ENCODE results near the gene FOXC1. TPM values are rescaled to one million over a fixed set of nuclear protein-coding genes. Genes with fewer than 3 reads are reported as not detected.
A peak's percentile ranks its signal among the peaks of the same experiment; 100 is the strongest.

Gene FOXC1
- total and polyA plus RNA-seq, 9 of the 15 experiments (the other 6 are each of a cell fraction or from before 2014, with no cell fraction given) = not detected

GRCh38 chr6:1596088-1596852 lies 13.4 kb upstream of the FOXC1 start:
- no TSS peak for BruUV-seq (replicated peaks)
- no peak overlapping the region for H3K4me2 ChIP-seq (ENCODE audit: insufficient read depth, low read length)
- TF ChIP-seq KLF16 (IDR thresholded peaks at IDR 0.05) (0 out of 2 replicates have a peak, but pooled peaks have one; percentile 22), THRA (IDR thresholded peaks at IDR 0.05) (no peak), ARNT (IDR thresholded peaks at IDR 0.05) (no peak), IRF2 (CRISPR knock-in tag; IDR thresholded peaks at IDR 0.05) (no peak), ARID3B (CRISPR knock-in tag; IDR thresholded peaks at IDR 0.05; ENCODE audit: borderline replicate concordance) (no peak), RBM25 (IDR thresholded peaks at IDR 0.05; ENCODE audit: low read depth, low read length, severe bottlenecking) (no peak), RBM39 (optimal IDR thresholded peaks at IDR 0.05; ENCODE audit: low read depth, low read length) (no peak), E2F3 (CRISPR knock-in tag; IDR thresholded peaks at IDR 0.05) (no peak), STAG1 (CRISPR knock-in tag; IDR thresholded peaks at IDR 0.05; ENCODE audit: borderline replicate concordance) (peak; percentile 99), CTCF (IDR thresholded peaks at IDR 0.05 in 2 of 3, conservative IDR thresholded peaks at IDR 0.05 in 1 of 3; ENCODE audit: insufficient read depth in 2 of 3, low read depth in 1 of 3, low read length in 3 of 3) (peak; percentile 86 to 97 (median 91)), TAF1 (IDR thresholded peaks at IDR 0.05; ENCODE audit: control insufficient read depth, extremely low read depth, insufficient read depth, low read length, severe bottlenecking) (no peak), SRSF3 (IDR thresholded peaks at IDR 0.05; ENCODE audit: insufficient read depth, low read length) (no peak), CREB1 (IDR thresholded peaks at IDR 0.05) (no peak), CREB1 (CRISPR knock-in tag; IDR thresholded peaks at IDR 0.05) (peak; percentile 21; the same call in 1 of the 2 replicates), TOE1 (IDR thresholded peaks at IDR 0.05; ENCODE audit: borderline replicate concordance) (no peak), TOE1 (CRISPR knock-in tag; IDR thresholded peaks at IDR 0.05; ENCODE audit: borderline replicate concordance, low read depth) (no peak)

More at GRCh38 chr6:1596088-1596852, 13.4 kb upstream of the FOXC1 start:
- in situ Hi-C loops (cut with MboI) (loop anchor here (10.0 kb wide), 1 partner anchor 759 kb away; no protein-coding TSS in a partner anchor), intact Hi-C loops (cut with micrococcal nuclease) (loop anchor here (1.0 to 5.0 kb wide), 7 partner anchors 446 to 1146 kb away; no protein-coding TSS in a partner anchor)
- ChIA-PET CTCF (ENCODE audit: low intra/inter-chr PET ratio) (interaction anchor here (0.6 to 2.2 kb wide), 8 partner anchors 73 to 1250 kb away, joined by 3 to 14 read pairs (median 5); no protein-coding TSS in a partner anchor), POLR2A (interaction anchor here (0.8 kb wide), 1 partner anchor 593 kb away, joined by 3 read pairs; no protein-coding TSS in a partner anchor)
- Histone ChIP-seq H3K27me3 (ENCODE audit: control insufficient read depth in 2 of 2, insufficient read depth in 2 of 2, low read length in 2 of 2) (peaks cover 43 to 70% of the 10 kb centered on the region in 2 experiments), H3K79me2 (ENCODE audit: control insufficient read depth, insufficient read depth, low read length) (no peaks in the 10 kb centered on the region), H4K20me1 (replicated peaks; ENCODE audit: control insufficient read depth, insufficient read depth, low read length) (peaks cover 11% of the 10 kb centered on the region), H3K4me3 (no peak overlapping the region), H3K9me3 (replicated peaks; ENCODE audit: control insufficient read depth, insufficient read depth, low read depth, low read length) (no peaks in the 10 kb centered on the region), H3K36me3 (ENCODE audit: control insufficient read depth, insufficient read depth, low read length) (no peaks in the 10 kb centered on the region), H2AFZ (ENCODE audit: low read depth, low read length) (0 out of 2 replicates have a peak overlapping the region, but pooled peaks have one; percentile 11), H3K9ac (ENCODE audit: insufficient read depth in 1 of 2, low read depth in 2 of 2, low read length in 2 of 2) (no peak overlapping the region), H3K9me1 (ENCODE audit: control insufficient read depth, insufficient read depth, low read length) (no peaks in the 10 kb centered on the region), H3K27ac (ENCODE audit: extremely low read depth, low read depth, low read length) (no peak overlapping the region), H3K4me1 (replicated peaks in 1 of 2; ENCODE audit: control insufficient read depth in 2 of 2, insufficient read depth in 2 of 2, low read length in 2 of 2) (peaks cover 0 to 11% of the 10 kb centered on the region in 2 experiments; a peak in 1 of 5 replicates)
- under 1% methylated on average over 25 of the region's 25 CpGs for WGBS (ENCODE audit: insufficient coverage, low coverage, missing lambda C conversion rate)
- FAIRE-seq (peak; percentile 95), DNase-seq (ENCODE audit: extremely low read depth in 1 of 4, low spot score in 3 of 4) (peak; percentile 69 to 90 (median 88)), ATAC-seq (peak; percentile 94)

All from K562 (cell line).